Panc1 (cell line): ENCODE data around the gene RBKS.

Experiments
- CTCF ChIP-seq: fragments of 450-650 bp; IDR thresholded peaks from 2 replicates; pipeline ENCODE4 v1.5.1; 2017; ENCODE audit warnings: mild to moderate bottlenecking
- POLR2AphosphoS5 ChIP-seq: IDR thresholded peaks from 2 replicates; pipeline ENCODE4 v1.6.1; 2012; ENCODE audit warnings: mild to moderate bottlenecking, low read depth, low read length, moderate library complexity
- REST ChIP-seq, 2 experiments: IDR thresholded peaks; 2 replicates each; pipeline ENCODE4 v1.6.1; 2011 to 2012; ENCODE audit warnings: low read depth in 2 of 2, control low read depth in 1 of 2, low read length in 1 of 2, mild to moderate bottlenecking in 1 of 2, moderate library complexity in 1 of 2; ENCODE audit not compliant: insufficient read depth in 1 of 2

GRCh38 chr2:27855476-27855875 is 34.7 kb downstream of the RBKS start:
- no peak for TF ChIP-seq CTCF
- TF ChIP-seq POLR2AphosphoS5 = no peak
- TF ChIP-seq REST (IDR thresholded peaks at IDR 0.05; ENCODE audit: insufficient read depth in 1 of 2, low read depth in 2 of 2, low read length in 1 of 2) = no peak
